ENCODE measurements around the gene CAVIN3.

CAVIN3 gene

DNA sequence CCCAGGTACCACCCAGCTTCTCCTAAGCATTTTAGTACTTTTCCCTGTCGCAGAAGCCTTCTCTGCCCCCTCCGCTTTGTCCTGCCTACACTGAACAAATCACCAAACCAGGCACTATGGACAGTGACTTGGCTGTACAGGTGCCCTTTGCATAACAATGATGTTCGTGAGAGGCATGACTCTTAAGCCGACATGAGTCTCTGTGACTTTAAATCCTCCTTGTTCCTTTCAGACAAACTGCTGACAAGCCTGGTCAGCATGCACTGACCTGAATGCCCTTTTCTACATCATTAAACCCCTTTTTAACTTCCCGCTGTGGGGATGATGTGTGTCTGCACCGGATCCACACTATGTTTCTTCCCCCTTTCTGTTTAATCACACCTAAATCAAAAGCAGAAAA, 16.6 kb downstream of the CAVIN3 start:
- TF ChIP-seq, protein P1, sequence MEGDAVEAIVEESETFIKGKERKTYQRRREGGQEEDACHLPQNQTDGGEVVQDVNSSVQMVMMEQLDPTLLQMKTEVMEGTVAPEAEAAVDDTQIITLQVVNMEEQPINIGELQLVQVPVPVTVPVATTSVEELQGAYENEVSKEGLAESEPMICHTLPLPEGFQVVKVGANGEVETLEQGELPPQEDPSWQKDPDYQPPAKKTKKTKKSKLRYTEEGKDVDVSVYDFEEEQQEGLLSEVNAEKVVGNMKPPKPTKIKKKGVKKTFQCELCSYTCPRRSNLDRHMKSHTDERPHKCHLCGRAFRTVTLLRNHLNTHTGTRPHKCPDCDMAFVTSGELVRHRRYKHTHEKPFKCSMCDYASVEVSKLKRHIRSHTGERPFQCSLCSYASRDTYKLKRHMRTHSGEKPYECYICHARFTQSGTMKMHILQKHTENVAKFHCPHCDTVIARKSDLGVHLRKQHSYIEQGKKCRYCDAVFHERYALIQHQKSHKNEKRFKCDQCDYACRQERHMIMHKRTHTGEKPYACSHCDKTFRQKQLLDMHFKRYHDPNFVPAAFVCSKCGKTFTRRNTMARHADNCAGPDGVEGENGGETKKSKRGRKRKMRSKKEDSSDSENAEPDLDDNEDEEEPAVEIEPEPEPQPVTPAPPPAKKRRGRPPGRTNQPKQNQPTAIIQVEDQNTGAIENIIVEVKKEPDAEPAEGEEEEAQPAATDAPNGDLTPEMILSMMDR (IDR thresholded peaks at IDR 0.05; ENCODE audit: low read depth, low read length) = no peak
- DNase-seq (ENCODE audit: low read depth in 2 of 2) = no peak
- H3K4me3 ChIP-seq (replicated peaks in 1 of 2; ENCODE audit: low read depth in 2 of 2, low read length in 2 of 2) = no peak overlapping the region

DNA sequence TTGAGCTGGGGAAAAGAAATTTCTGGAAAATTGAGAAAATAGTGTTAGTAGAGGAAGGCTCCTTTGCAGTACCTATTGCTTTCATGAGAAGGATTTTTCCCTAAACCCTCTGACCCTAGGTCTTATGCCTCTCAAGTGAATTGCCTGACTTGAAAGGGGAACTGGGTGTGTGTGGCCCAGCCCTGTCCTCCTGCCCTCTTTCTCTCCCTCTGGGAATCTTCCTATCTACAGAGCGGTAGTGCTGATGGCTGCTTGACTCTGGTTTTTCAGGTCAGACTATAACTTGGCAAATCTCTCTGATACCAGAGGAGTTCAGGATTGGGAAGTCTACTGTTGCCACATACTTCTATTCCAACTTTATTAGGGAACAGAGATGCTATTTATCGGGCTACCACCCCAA, 19.2 kb downstream of the CAVIN3 start:
- H3K4me3 ChIP-seq (replicated peaks in 1 of 2; ENCODE audit: low read depth in 2 of 2, low read length in 2 of 2) = no peak overlapping the region
- DNase-seq (ENCODE audit: low read depth in 2 of 2) = no peak
- TF ChIP-seq, protein P1 (IDR thresholded peaks at IDR 0.05; ENCODE audit: low read depth, low read length) = no peak

DNA sequence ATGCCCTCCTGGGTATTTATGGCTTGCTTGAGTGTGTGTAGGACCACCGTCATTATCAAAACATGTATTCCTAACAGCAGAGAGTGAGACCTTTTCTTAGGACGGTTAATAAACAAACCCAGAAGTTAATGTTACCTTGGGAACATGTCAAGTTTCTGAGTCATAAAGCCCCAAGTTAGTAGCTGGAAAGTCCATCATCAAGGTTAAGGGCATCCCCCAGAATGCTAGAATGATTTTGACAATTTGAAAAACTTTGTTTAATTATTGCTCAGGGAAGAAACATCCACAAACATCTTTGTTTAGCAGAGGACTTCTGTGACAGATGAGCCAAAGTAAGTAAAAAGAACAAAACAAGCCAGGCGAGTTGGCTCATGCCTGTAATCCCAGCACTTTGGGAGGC, 20.0 kb downstream of the CAVIN3 start:
- H3K4me3 ChIP-seq (replicated peaks in 1 of 2; ENCODE audit: low read depth in 2 of 2, low read length in 2 of 2) = no peak overlapping the region
- DNase-seq (ENCODE audit: low read depth in 2 of 2) = no peak
- TF ChIP-seq, protein P1 (IDR thresholded peaks at IDR 0.05; ENCODE audit: low read depth, low read length) = no peak

DNA sequence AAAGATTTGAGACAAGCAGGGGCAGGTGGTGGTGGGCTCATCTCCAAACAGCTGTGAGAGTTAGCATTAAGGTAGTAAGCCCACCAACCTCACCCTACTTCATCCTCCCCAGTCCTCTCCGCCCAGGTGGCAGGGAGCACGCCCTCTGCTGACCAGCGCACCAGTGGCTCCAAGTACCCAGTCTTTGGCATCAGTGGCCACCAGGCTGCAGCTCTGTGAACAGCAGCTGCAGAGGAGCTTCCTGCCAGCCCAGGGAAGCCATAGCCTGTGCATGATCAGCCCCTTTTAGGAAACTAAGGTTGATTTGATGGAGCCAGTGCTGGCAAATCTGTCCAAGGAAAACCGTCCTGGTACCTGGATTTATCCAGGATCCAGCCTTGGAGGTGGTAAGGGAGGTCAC, 21.7 kb downstream of the CAVIN3 start:
- H3K4me3 ChIP-seq (replicated peaks in 1 of 2; ENCODE audit: low read depth in 2 of 2, low read length in 2 of 2) = no peak overlapping the region
- DNase-seq (ENCODE audit: low read depth in 2 of 2) = peak; percentile 32 to 58
- TF ChIP-seq, protein P1 (IDR thresholded peaks at IDR 0.05; ENCODE audit: low read depth, low read length) = peak; percentile 81

DNA sequence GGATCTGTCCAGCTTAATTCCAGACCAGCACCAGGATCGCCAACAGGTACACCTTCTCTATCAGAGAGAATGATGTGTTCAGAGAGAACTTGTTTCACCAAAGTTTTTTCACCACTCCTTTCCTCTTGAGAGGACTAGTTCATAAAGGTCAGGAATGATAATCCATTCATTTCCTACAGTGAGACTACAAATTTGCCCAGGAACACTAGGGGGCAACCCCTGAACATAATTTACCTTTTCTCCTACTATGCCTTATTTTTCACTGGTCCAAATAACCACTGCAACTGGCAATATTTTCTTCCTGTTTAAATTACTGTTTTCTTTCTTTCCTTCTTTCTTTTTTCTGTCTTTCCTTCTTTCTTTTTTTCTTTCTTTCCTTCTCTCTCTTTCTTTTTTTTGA, 22.5 kb downstream of the CAVIN3 start:
- H3K4me3 ChIP-seq (replicated peaks in 1 of 2; ENCODE audit: low read depth in 2 of 2, low read length in 2 of 2) = no peak overlapping the region
- TF ChIP-seq, protein P1 (IDR thresholded peaks at IDR 0.05; ENCODE audit: low read depth, low read length) = peak; percentile 45
- DNase-seq (ENCODE audit: low read depth in 2 of 2) = peak in 1 of 2 donors; percentile 25

DNA sequence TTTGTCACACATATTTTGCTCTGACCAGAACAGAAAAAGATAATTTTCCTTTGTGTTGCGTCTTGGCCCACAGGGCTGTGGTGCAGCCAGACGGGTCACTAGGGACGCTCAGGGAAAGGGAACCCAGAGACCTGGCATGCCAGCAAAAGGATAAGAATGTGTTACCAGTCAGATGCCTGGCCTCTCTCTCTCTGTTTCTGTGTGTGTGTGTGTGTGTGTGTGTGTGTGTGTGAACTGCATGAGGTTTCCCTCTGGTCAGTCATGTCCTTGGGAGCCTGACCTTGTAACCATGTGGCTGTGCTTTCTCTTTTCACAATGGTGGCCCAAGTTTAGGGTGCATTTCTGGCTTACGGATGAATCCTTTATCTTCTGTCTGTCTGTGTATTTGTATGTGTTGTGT, 35.3 kb downstream of the CAVIN3 start:
- no peak overlapping the region for H3K4me3 ChIP-seq (replicated peaks in 1 of 2; ENCODE audit: low read depth in 2 of 2, low read length in 2 of 2)
- DNase-seq (ENCODE audit: low read depth in 2 of 2) = no peak
- TF ChIP-seq, protein P1 (IDR thresholded peaks at IDR 0.05; ENCODE audit: low read depth, low read length) = no peak

DNA sequence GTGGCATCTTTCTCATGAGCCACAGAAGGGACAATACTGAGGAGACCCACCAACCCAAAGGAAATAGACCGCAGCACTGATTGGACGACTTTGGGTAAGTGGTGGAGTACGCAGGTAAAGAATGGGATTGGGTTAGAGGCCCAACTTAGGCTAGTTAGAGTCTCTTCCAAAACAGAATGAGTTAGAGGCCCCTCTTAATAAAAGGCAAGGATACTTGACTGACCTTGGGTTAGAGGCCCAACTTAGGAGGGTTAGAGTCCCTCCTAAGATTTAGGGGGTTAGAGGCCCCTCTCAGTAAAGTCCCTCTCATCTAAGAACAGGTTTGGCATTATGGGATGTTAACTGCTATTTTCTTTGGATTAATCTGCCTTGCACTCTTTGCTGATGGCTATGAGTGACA, 36.1 kb downstream of the CAVIN3 start:
- DNase-seq (ENCODE audit: low read depth in 2 of 2) = no peak
- no peak overlapping the region for H3K4me3 ChIP-seq (replicated peaks in 1 of 2; ENCODE audit: low read depth in 2 of 2, low read length in 2 of 2)
- TF ChIP-seq, protein P1 (IDR thresholded peaks at IDR 0.05; ENCODE audit: low read depth, low read length) = no peak
